CD4-positive, CD25-positive, alpha-beta regulatory T cell (primary cell): ENCODE results near the gene KCNMA1. TPM values are rescaled to one million over a fixed set of nuclear protein-coding genes. Genes with fewer than 3 reads are reported as not detected.

Experiments
- ATAC-seq, 2 donors: fragments of 150-1000 bp; cut with Tn5 transposase; one replicate each; pipeline ENCODE4 v1.10.0; 2021; ENCODE audit warnings: low read depth in 2 of 2, moderate number of reproducible peaks in 2 of 2, moderate library complexity in 1 of 2
- DNase-seq, 3 donors: peaks; one replicate each; pipeline versions ENCODE4 v3.0.0 to v3.0.0-alpha.2; 2012 to 2022; ENCODE audit warnings: mixed read lengths in 1 of 3
- H3K27ac ChIP-seq: one replicate; pipeline ENCODE4 v1.7.0; 2013; ENCODE audit warnings: mild to moderate bottlenecking, low read length; ENCODE audit not compliant: insufficient read depth, poor library complexity, severe bottlenecking
- H3K27me3 ChIP-seq: one replicate; pipeline ENCODE4 v1.7.0; 2013; ENCODE audit warnings: low read length; ENCODE audit not compliant: control insufficient read depth, insufficient read depth
- H3K36me3 ChIP-seq: one replicate; pipeline ENCODE4 v1.7.0; 2013; ENCODE audit warnings: mild to moderate bottlenecking, low read length, moderate library complexity; ENCODE audit not compliant: control insufficient read depth, insufficient read depth
- H3K4me1 ChIP-seq: 2 replicates; pipeline ENCODE4 v1.7.0; 2013; ENCODE audit warnings: mild to moderate bottlenecking, low read length; ENCODE audit not compliant: insufficient read depth, control insufficient read depth, poor library complexity, severe bottlenecking
- H3K4me3 ChIP-seq: one replicate; pipeline ENCODE4 v1.7.0; 2013; ENCODE audit warnings: low read depth, mild to moderate bottlenecking, low read length, moderate library complexity
- H3K9me3 ChIP-seq, 2 experiments: 1 replicate in 1 of 2; 2 replicates in 1 of 2; pipeline ENCODE4 v1.7.0; 2013; ENCODE audit warnings: low read length in 2 of 2, mild to moderate bottlenecking in 1 of 2, moderate library complexity in 1 of 2; ENCODE audit not compliant: control insufficient read depth in 2 of 2
- H3K27ac Mint-ChIP-seq, 3 donors: one replicate each; pipeline ENCODE4 v1.8.0; 2020 to 2022; ENCODE audit warnings: mild to moderate bottlenecking in 3 of 3, mixed read lengths in 3 of 3, moderate library complexity in 2 of 3
- H3K27me3 Mint-ChIP-seq: one replicate; pipeline ENCODE4 v1.8.0; 2022; ENCODE audit warnings: mild to moderate bottlenecking, mixed read lengths
- H3K36me3 Mint-ChIP-seq: one replicate; pipeline ENCODE4 v1.8.0; 2020; ENCODE audit warnings: mixed read lengths
- H3K4me1 Mint-ChIP-seq, 4 donors: one replicate each; pipeline ENCODE4 v1.8.0; 2020 to 2022; ENCODE audit warnings: mixed read lengths in 4 of 4, mild to moderate bottlenecking in 1 of 4
- H3K4me3 Mint-ChIP-seq, 4 donors: one replicate each; pipeline ENCODE4 v1.8.0; 2020 to 2022; ENCODE audit warnings: mild to moderate bottlenecking in 4 of 4, mixed read lengths in 4 of 4, moderate library complexity in 3 of 4
- H3K9me3 Mint-ChIP-seq, 7 donors: one replicate each; pipeline ENCODE4 v1.8.0; 2020 to 2022; ENCODE audit warnings: mixed read lengths in 7 of 7, mild to moderate bottlenecking in 3 of 7, moderate library complexity in 2 of 7
- polyA plus RNA-seq, 4 donors: library from polyadenylated mRNA; unstranded; fragments of 300-500 nt; fragmentation: Illumina TruSeq; gene quantifications; one replicate each; pipeline ENCODE4 v1.2.3, GENCODE V29; 2021
- total RNA-seq: library from RNA; stranded (reverse); gene quantifications from one replicate; pipeline ENCODE4 v1.2.3, GENCODE V29; 2022

Gene KCNMA1
- total and polyA plus RNA-seq, 5 donors from 2014 or later: not detected

DNA sequence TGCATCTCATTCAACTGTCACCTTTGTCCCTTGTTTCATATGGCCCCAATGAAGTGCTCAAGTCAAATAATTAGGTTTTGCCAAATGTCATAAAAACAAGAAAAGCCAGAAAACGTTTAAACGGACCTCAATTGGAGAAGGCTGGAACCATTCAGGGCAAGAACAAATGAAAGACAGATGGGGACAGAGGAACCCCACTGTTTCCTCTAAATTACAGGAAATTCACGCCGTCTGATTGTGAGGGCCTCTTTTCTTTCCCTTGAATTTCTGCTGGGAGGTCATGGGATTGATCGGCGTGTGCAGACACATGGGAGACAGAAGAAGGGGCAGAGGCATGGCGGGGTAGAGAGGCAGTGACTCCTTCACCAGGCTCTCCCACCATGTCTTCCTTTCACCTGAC is 656.4 kb downstream of the KCNMA1 start:
- no peak overlapping the region for H3K27ac ChIP-seq
- no peaks in the 10 kb centered on the region for H3K36me3 Mint-ChIP-seq
- no peak overlapping the region for H3K4me3 Mint-ChIP-seq
- H3K4me1 Mint-ChIP-seq: no peaks in the 10 kb centered on the region
- H3K9me3 ChIP-seq: no peaks in the 10 kb centered on the region
- no peaks in the 10 kb centered on the region for H3K27me3 Mint-ChIP-seq
- H3K4me3 ChIP-seq: no peak overlapping the region
- ATAC-seq: no peak
- no peaks in the 10 kb centered on the region for H3K4me1 ChIP-seq
- no peaks in the 10 kb centered on the region for H3K36me3 ChIP-seq
- H3K27ac Mint-ChIP-seq: no peak overlapping the region
- peaks cover 0 to 2% (median 0%) of the 10 kb centered on the region in 7 donors for H3K9me3 Mint-ChIP-seq
- no peaks in the 10 kb centered on the region for H3K27me3 ChIP-seq
- no peak for DNase-seq

- Histone ChIP-seq H3K4me1 (no peaks in the 10 kb centered on the region), H3K27ac (no peak overlapping the region), H3K4me3 (no peak overlapping the region), H3K36me3 (no peaks in the 10 kb centered on the region), H3K27me3 (no peaks in the 10 kb centered on the region), H3K9me3 (no peaks in the 10 kb centered on the region)
- no peaks in the 10 kb centered on the region for H3K36me3 Mint-ChIP-seq
- ATAC-seq (no peak), DNase-seq (no peak)
- H3K9me3 Mint-ChIP-seq: peaks cover 0 to 2% (median 0%) of the 10 kb centered on the region in 7 donors
- H3K4me3 Mint-ChIP-seq: no peak overlapping the region
- H3K27me3 Mint-ChIP-seq: no peaks in the 10 kb centered on the region
- no peak overlapping the region for H3K27ac Mint-ChIP-seq
- H3K4me1 Mint-ChIP-seq: no peaks in the 10 kb centered on the region
Measured at GRCh38 chr10:76977901-76978300, 659.7 kb downstream of the KCNMA1 start.

- Mint-ChIP-seq H3K4me3 (no peak overlapping the region), H3K27me3 (no peaks in the 10 kb centered on the region), H3K9me3 (peaks cover 0 to 2% (median 0%) of the 10 kb centered on the region in 7 donors), H3K36me3 (no peaks in the 10 kb centered on the region), H3K4me1 (no peaks in the 10 kb centered on the region), H3K27ac (no peak overlapping the region)
- Histone ChIP-seq H3K36me3 (no peaks in the 10 kb centered on the region), H3K27me3 (no peaks in the 10 kb centered on the region), H3K4me3 (no peak overlapping the region), H3K4me1 (no peaks in the 10 kb centered on the region), H3K9me3 (no peaks in the 10 kb centered on the region), H3K27ac (no peak overlapping the region)
- DNase-seq (no peak), ATAC-seq (no peak)
Measured at GRCh38 chr10:76977046-76977445, 660.6 kb downstream of the KCNMA1 start.

- Mint-ChIP-seq H3K36me3 (no peaks in the 10 kb centered on the region), H3K27me3 (no peaks in the 10 kb centered on the region), H3K4me1 (no peaks in the 10 kb centered on the region), H3K27ac (no peak overlapping the region), H3K4me3 (no peak overlapping the region), H3K9me3 (peaks cover 0 to 2% (median 0%) of the 10 kb centered on the region in 7 donors)
- Histone ChIP-seq H3K9me3 (no peaks in the 10 kb centered on the region), H3K27ac (no peak overlapping the region), H3K27me3 (no peaks in the 10 kb centered on the region), H3K4me1 (no peaks in the 10 kb centered on the region), H3K4me3 (no peak overlapping the region), H3K36me3 (no peaks in the 10 kb centered on the region)
- ATAC-seq (no peak), DNase-seq (no peak)
Measured at GRCh38 chr10:76976142-76976541, 661.5 kb downstream of the KCNMA1 start.

GRCh38 chr10:76975126-76975525 is 662.5 kb downstream of the KCNMA1 start:
- Mint-ChIP-seq H3K36me3 (no peaks in the 10 kb centered on the region), H3K9me3 (peaks cover 0 to 4% (median 0%) of the 10 kb centered on the region in 7 donors), H3K4me3 (no peak overlapping the region), H3K27me3 (no peaks in the 10 kb centered on the region), H3K27ac (peak overlapping the region in 1 of 3 donors; percentile 74), H3K4me1 (no peaks in the 10 kb centered on the region)
- Histone ChIP-seq H3K4me3 (no peak overlapping the region), H3K9me3 (no peaks in the 10 kb centered on the region), H3K36me3 (no peaks in the 10 kb centered on the region), H3K4me1 (no peaks in the 10 kb centered on the region), H3K27ac (no peak overlapping the region), H3K27me3 (no peaks in the 10 kb centered on the region)
- no peak for DNase-seq
- ATAC-seq: no peak

DNA sequence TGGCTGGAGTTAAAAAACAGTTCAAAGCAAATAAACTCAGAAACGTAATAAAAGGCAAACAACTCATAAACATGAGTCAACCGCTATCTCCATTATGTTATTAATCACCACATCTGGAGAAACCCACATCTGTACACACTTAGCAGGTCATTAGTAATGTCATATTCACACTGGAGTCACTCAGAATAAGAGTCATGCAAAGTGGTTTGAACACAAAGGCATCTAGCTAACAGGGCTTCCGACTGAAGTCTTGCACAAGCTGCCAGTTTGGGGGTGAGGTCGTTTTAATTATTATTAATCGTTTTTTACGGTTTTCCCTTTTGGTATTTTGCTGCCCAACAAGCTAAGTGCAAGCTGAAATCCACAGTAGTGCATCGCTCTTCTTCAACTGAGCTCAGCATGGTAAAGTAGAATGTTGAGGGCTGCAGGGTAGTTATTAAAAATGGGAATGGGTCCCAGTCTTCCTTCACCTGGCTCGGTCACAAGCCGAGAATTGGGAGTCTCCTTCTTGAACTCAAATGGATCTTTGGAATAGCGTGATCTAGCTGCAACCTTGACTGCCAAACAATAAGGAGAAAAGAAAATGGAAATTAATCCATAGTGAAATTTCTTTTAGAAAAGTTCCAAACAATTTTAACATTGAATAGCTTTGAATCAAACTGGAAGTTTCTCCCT is 663.5 kb downstream of the KCNMA1 start:
- Histone ChIP-seq H3K4me3 (no peak overlapping the region), H3K9me3 (no peaks in the 10 kb centered on the region), H3K27me3 (no peaks in the 10 kb centered on the region), H3K36me3 (no peaks in the 10 kb centered on the region), H3K4me1 (no peaks in the 10 kb centered on the region), H3K27ac (no peak overlapping the region)
- Mint-ChIP-seq H3K27me3 (no peaks in the 10 kb centered on the region), H3K36me3 (no peaks in the 10 kb centered on the region), H3K27ac (no peak overlapping the region), H3K4me3 (no peak overlapping the region), H3K9me3 (peaks cover 0 to 4% (median 0%) of the 10 kb centered on the region in 7 donors), H3K4me1 (no peaks in the 10 kb centered on the region)
- DNase-seq (no peak), ATAC-seq (no peak)

- no peaks in the 10 kb centered on the region for H3K4me1 ChIP-seq
- H3K36me3 ChIP-seq: no peaks in the 10 kb centered on the region
- no peak overlapping the region for H3K4me3 Mint-ChIP-seq
- no peaks in the 10 kb centered on the region for H3K27me3 ChIP-seq
- no peak overlapping the region for H3K27ac Mint-ChIP-seq
- H3K4me1 Mint-ChIP-seq: no peaks in the 10 kb centered on the region
- H3K9me3 Mint-ChIP-seq: peaks cover 0 to 4% (median 0%) of the 10 kb centered on the region in 7 donors
- no peaks in the 10 kb centered on the region for H3K36me3 Mint-ChIP-seq
- no peak overlapping the region for H3K4me3 ChIP-seq
- no peaks in the 10 kb centered on the region for H3K27me3 Mint-ChIP-seq
- H3K9me3 ChIP-seq: no peaks in the 10 kb centered on the region
- DNase-seq: no peak
- no peak for ATAC-seq
- H3K27ac ChIP-seq: no peak overlapping the region
Measured at GRCh38 chr10:76973091-76974016, 664.3 kb downstream of the KCNMA1 start.
